OCI-LY7 (cell line): ENCODE results near the gene CDC6.

Experiments
- CTCF ChIP-seq: fragments of 200-600 bp; sonication (generic); conservative IDR thresholded peaks from 2 replicates; pipeline ENCODE4 v1.5.1; 2014; ENCODE audit warnings: mild to moderate bottlenecking, antibody characterized with exemption, low read length, moderate library complexity, mixed read lengths
- EZH2phosphoT487 ChIP-seq: fragments of 200-600 bp; sonication (generic); IDR thresholded peaks from 2 replicates; pipeline ENCODE4 v1.6.1; 2018; ENCODE audit warnings: low read depth, borderline replicate concordance, mild to moderate bottlenecking, mixed run types, antibody characterized with exemption, low read length, moderate library complexity, mixed read lengths

DNA sequence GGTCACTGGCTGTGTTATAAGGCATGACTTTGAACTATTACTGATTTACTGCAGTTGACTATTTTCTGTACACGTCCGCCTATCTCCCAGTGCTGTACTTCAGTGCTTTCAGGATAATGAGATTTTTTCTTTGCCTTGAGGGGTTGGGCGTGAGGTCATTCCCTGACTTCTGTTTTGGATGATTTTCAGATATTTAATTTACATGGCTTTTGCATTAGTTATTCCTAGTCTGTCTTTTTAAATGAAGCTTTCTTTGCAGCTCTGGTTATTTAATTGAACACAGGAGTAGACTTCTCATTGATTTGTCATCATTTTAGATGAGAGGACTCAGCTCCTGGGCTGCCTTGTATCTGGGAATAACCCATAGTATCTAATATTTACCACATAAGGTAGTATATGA lies 44.9 kb upstream of the CDC6 start:
- TF ChIP-seq CTCF (no peak), EZH2phosphoT487 (no peak)
